Heart left ventricle (tissue), 13 donors: ENCODE results near the gene KRT33A.

Source experiments
- POLR2A ChIP-seq, 2 donors: fragments of 450-650 bp; IDR thresholded peaks; one replicate each; pipeline ENCODE4 v1.6.1; 2017; ENCODE audit warnings: antibody characterized with exemption in 2 of 2, mild to moderate bottlenecking in 2 of 2, moderate library complexity in 2 of 2
- TF ChIP-seq, protein P1 (sequence below), 12 donors: fragments of 200-600 bp; sonication (generic) in 4 of 12; IDR thresholded peaks; one replicate each; pipeline versions ENCODE4 v1.5.0 to v1.8.0; 2018 to 2022; ENCODE audit warnings: antibody characterized with exemption in 12 of 12, mild to moderate bottlenecking in 5 of 12
- donor health status: ischemic (EF 13 %, LVEDD 7.1; RV severe dilation, severe dysfunction).
- donor health status: DM: no; HTN: yes; CAD: no.
- donor health status: DM: no; HTN: no; CAD: no.
- donor health status: ischemic (EF 25% LVEDD 6.9; RV normal size, moderate dysfunction).
- donor health status: ischemic (EF 25% LVEDD 5.7; RV mildly dilated, moderate dysfunction).
- donor health status: ischemic (EF 35%, LVEDD 5.7; RV mildly dilated, moderate dysfunction).
- donor health status: nonischemic (EF 11% LVEDD 7.7; RV severe dilation, severe dysfunction).
- donor health status: DM: yes; HTN: yes; CAD: no.
- donor health status: PGD.
- donor health status: ischemic (EF 29% LVEDD 5.4; RV normal size, mild dysfunction).
- donor health status: nonischemic (EF 23%, LVEDD 6.1; RV moderate dilation, normal function).

DNA sequence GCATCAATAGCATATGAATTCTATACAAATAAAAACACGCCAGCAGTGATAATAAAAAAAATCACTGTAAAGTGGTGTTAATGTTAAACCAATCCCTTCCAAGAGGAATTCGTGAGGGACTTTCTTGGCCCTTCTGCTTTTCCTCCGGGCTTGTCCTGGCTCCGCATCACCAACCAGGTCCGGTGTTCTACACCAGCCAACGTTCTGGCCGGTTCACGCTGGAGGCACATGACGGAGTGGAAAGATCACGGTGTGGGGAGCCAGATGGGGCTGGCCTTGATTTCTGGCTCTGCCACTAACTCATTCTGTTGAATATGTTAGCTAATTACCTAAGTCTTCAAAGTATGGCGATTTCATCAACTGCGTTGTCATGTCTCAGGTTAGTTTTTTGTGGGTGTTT, 46.5 kb downstream of the KRT33A start:
- TF ChIP-seq, protein P1, sequence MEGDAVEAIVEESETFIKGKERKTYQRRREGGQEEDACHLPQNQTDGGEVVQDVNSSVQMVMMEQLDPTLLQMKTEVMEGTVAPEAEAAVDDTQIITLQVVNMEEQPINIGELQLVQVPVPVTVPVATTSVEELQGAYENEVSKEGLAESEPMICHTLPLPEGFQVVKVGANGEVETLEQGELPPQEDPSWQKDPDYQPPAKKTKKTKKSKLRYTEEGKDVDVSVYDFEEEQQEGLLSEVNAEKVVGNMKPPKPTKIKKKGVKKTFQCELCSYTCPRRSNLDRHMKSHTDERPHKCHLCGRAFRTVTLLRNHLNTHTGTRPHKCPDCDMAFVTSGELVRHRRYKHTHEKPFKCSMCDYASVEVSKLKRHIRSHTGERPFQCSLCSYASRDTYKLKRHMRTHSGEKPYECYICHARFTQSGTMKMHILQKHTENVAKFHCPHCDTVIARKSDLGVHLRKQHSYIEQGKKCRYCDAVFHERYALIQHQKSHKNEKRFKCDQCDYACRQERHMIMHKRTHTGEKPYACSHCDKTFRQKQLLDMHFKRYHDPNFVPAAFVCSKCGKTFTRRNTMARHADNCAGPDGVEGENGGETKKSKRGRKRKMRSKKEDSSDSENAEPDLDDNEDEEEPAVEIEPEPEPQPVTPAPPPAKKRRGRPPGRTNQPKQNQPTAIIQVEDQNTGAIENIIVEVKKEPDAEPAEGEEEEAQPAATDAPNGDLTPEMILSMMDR (IDR thresholded peaks at IDR 0.05): no peak
- TF ChIP-seq POLR2A (IDR thresholded peaks at IDR 0.05): no peak
